Measurements from ENCODE around the gene CENPU. TPM values are rescaled to one million over a fixed set of nuclear protein-coding genes. Genes with fewer than 3 reads are reported as not detected.
"Not testable (repeated sequence)": the region's sequence is repeated elsewhere in the genome, so short reads cannot be mapped to it uniquely, and the experiment has no call there.

The CENPU gene
- total and polyA plus RNA-seq, 2 experiments from 2014 or later, result 88.3 to 186 TPM

GRCh38 chr4:184743650-184744049 is 9.8 kb upstream of the CENPU start (continued):
- TF ChIP-seq CTCF (conservative IDR thresholded peaks at IDR 0.05; ENCODE audit: low read depth in 2 of 2), result no peak
- no peak for TF ChIP-seq EZH2 (IDR thresholded peaks at IDR 0.05; ENCODE audit: low read depth, unreplicated experiment)
- no peak for TF ChIP-seq REST (IDR thresholded peaks at IDR 0.05; ENCODE audit: unreplicated experiment)
- no peak for TF ChIP-seq ZNF331 (CRISPR knock-in tag; IDR thresholded peaks at IDR 0.05; ENCODE audit: low read depth)

GRCh38 chr4:184741651-184742050 is 7.8 kb upstream of the CENPU start:
- Mint-ChIP-seq H3K9me3 (peaks cover 36% of the 10 kb centered on the region), H3K36me3 (ENCODE audit: low read depth) (peaks cover 27% of the 10 kb centered on the region), H3K4me1 (peaks cover 12% of the 10 kb centered on the region)
- H3K36me3 ChIP-seq (ENCODE audit: insufficient read depth); H3K4me3 ChIP-seq; H3K27me3 Mint-ChIP-seq (ENCODE audit: insufficient read depth, low read depth, poor library complexity); H3K27me3 ChIP-seq (ENCODE audit: insufficient read depth); H4K20me1 ChIP-seq (replicated peaks; ENCODE audit: insufficient read depth); H3F3A ChIP-seq (replicated peaks; ENCODE audit: low read depth); H3K4me3 Mint-ChIP-seq; H3K27ac Mint-ChIP-seq; DNase-seq (ENCODE audit: low spot score); H3K79me2 ChIP-seq (replicated peaks; ENCODE audit: insufficient read depth); H3K4me1 ChIP-seq (ENCODE audit: insufficient read depth); H3K4me2 ChIP-seq; ATAC-seq; H3K27ac ChIP-seq (ENCODE audit: low read depth); H2AFZ ChIP-seq; H3K9me2 ChIP-seq (ENCODE audit: insufficient read depth): not testable (repeated sequence)

- no peaks in the 10 kb centered on the region for H3K79me2 ChIP-seq (replicated peaks; ENCODE audit: insufficient read depth)
- Mint-ChIP-seq H3K27me3 (ENCODE audit: insufficient read depth, low read depth, poor library complexity) (peaks cover 2% of the 10 kb centered on the region), H3K4me3 (no peak overlapping the region), H3K27ac (no peak overlapping the region), H3K4me1 (peaks cover 12% of the 10 kb centered on the region), H3K9me3 (peaks cover 39% of the 10 kb centered on the region), H3K36me3 (ENCODE audit: low read depth) (peaks cover 27% of the 10 kb centered on the region)
- no peaks in the 10 kb centered on the region for H3K27me3 ChIP-seq (ENCODE audit: insufficient read depth)
- DNase-seq (ENCODE audit: low spot score), result peak; percentile 21
- ATAC-seq, result no peak
- H3K9me2 ChIP-seq (ENCODE audit: insufficient read depth), result no peaks in the 10 kb centered on the region
- H3K36me3 ChIP-seq (ENCODE audit: insufficient read depth), result no peaks in the 10 kb centered on the region
- no peak overlapping the region for H2AFZ ChIP-seq
- no peaks in the 10 kb centered on the region for H3F3A ChIP-seq (replicated peaks; ENCODE audit: low read depth)
- peaks cover 1% of the 10 kb centered on the region for H3K4me1 ChIP-seq (ENCODE audit: insufficient read depth)
- no peak overlapping the region for H3K4me2 ChIP-seq
- no peak overlapping the region for H3K4me3 ChIP-seq
- H4K20me1 ChIP-seq (replicated peaks; ENCODE audit: insufficient read depth), result no peaks in the 10 kb centered on the region
- H3K27ac ChIP-seq (ENCODE audit: low read depth), result no peak overlapping the region
- TF ChIP-seq EZH2phosphoT487 (IDR thresholded peaks at IDR 0.05; ENCODE audit: unreplicated experiment) (no peak), ZNF462 (CRISPR knock-in tag; IDR thresholded peaks at IDR 0.05) (no peak)
Observed at GRCh38 chr4:184740980-184741391, 7.1 kb upstream of the CENPU start.

Measured in GM23338 (cell line).